Measurements from ENCODE around the gene GALNT2. TPM values are rescaled to one million over a fixed set of nuclear protein-coding genes. Genes with fewer than 3 reads are reported as not detected.
A peak's percentile ranks its signal among the peaks of the same experiment; 100 is the strongest.

GALNT2 gene
- total and polyA plus RNA-seq, 2 of the 13 experiments (the other 11 are each of a cell fraction or from before 2014, with no cell fraction given) = 39.3 to 39.6 TPM

- TF ChIP-seq NRL (CRISPR knock-in tag; IDR thresholded peaks at IDR 0.05; ENCODE audit: borderline replicate concordance) (no peak), ZNF883 (CRISPR knock-in tag; IDR thresholded peaks at IDR 0.05; ENCODE audit: not compliant biosample characterization) (no peak), TEAD3 (CRISPR knock-in tag; optimal IDR thresholded peaks at IDR 0.05; ENCODE audit: borderline replicate concordance) (peak; percentile 30), KLF9 (CRISPR knock-in tag; IDR thresholded peaks at IDR 0.05; ENCODE audit: low read depth) (no peak), FOXO1 (CRISPR knock-in tag; IDR thresholded peaks at IDR 0.05) (no peak), MIER3 (CRISPR knock-in tag; IDR thresholded peaks at IDR 0.05; ENCODE audit: borderline replicate concordance) (0 out of 2 replicates have a peak, but pooled peaks have one; percentile 19), SNAPC4 (CRISPR knock-in tag; IDR thresholded peaks at IDR 0.05) (no peak), DMAP1 (CRISPR knock-in tag; IDR thresholded peaks at IDR 0.05) (no peak), ZNF530 (CRISPR knock-in tag; IDR thresholded peaks at IDR 0.05; ENCODE audit: low read depth) (no peak), FOSL2 (CRISPR knock-in tag; IDR thresholded peaks at IDR 0.05) (peak; percentile 12; the same call in 1 of the 2 replicates), ZBTB40 (IDR thresholded peaks at IDR 0.05) (no peak), ZBTB40 (CRISPR knock-in tag; IDR thresholded peaks at IDR 0.05) (no peak), ZNF691 (CRISPR knock-in tag; IDR thresholded peaks at IDR 0.05; ENCODE audit: borderline replicate concordance, low read depth) (no peak), YEATS2 (CRISPR knock-in tag; IDR thresholded peaks at IDR 0.05; ENCODE audit: borderline replicate concordance) (no peak), MED13 (CRISPR knock-in tag; IDR thresholded peaks at IDR 0.05) (no peak)
Measured at GRCh38 chr1:230310381-230311163, 243.5 kb downstream of the GALNT2 start (continued).

Data from HepG2 (cell line).